Tibial nerve (tissue), 4 donors: Measurements from ENCODE around the gene DKK2.

Experiments used
- CTCF ChIP-seq, 5 experiments: fragments of 200-600 bp in 3 of 5; fragments of 450-650 bp in 2 of 5; sonication (generic) in 3 of 5; IDR thresholded peaks; one replicate each; pipeline ENCODE4 v1.5.1; 2016 to 2019; ENCODE audit warnings: antibody characterized with exemption in 5 of 5, mild to moderate bottlenecking in 3 of 5, moderate library complexity in 2 of 5
- EP300 ChIP-seq, 2 donors: sonication (generic); formaldehyde crosslinking; IDR thresholded peaks; one replicate each; pipeline ENCODE4 v1.6.1; 2017; ENCODE audit warnings: antibody characterized with exemption in 2 of 2, mild to moderate bottlenecking in 1 of 2

- no peak for TF ChIP-seq EP300 (IDR thresholded peaks at IDR 0.05)
- no peak for TF ChIP-seq CTCF (IDR thresholded peaks at IDR 0.05)
Observed at GRCh38 chr4:106875340-106875739, 160.8 kb downstream of the DKK2 start.
